Right lobe of liver (tissue), 6 donors: ENCODE measurements around the gene ITGA5. TPM values are rescaled to one million over a fixed set of nuclear protein-coding genes. Genes with fewer than 3 reads are reported as not detected.

Experiments used
- ATAC-seq, 4 donors: fragments of 200-7000 bp; cut with Tn5 transposase; one replicate each; pipeline ENCODE4 v1.9.1; 2020; ENCODE audit warnings: mild to moderate bottlenecking in 4 of 4, moderate library complexity in 4 of 4
- DNase-seq, 3 donors: peaks; one replicate each; pipeline ENCODE4 v3.0.0-alpha.2; 2020
- H3K27ac ChIP-seq, 3 donors: fragments of 200-600 bp; one replicate each; pipeline ENCODE4 v1.8.0; 2022
- H3K27me3 ChIP-seq, 2 donors: fragments of 200-600 bp; one replicate each; pipeline ENCODE4 v1.8.0; 2022
- H3K36me3 ChIP-seq, 4 donors: fragments of 200-600 bp; sonication (generic) in 1 of 4; one replicate each; pipeline versions ENCODE4 v1.5.1 to v1.8.0; 2017 to 2022; ENCODE audit warnings: control low read depth in 1 of 4
- H3K4me1 ChIP-seq, 4 donors: fragments of 200-600 bp; sonication (generic) in 1 of 4; one replicate each; pipeline versions ENCODE4 v1.5.1 to v1.8.0; 2017 to 2022; ENCODE audit warnings: control low read depth in 1 of 4
- H3K4me3 ChIP-seq, 3 donors: fragments of 200-600 bp; one replicate each; pipeline ENCODE4 v1.8.0; 2022
- H3K9me3 ChIP-seq, 4 donors: fragments of 200-600 bp; sonication (generic) in 1 of 4; one replicate each; pipeline versions ENCODE4 v1.5.1 to v1.8.0; 2017 to 2022; ENCODE audit warnings: control low read depth in 1 of 4
- CTCF ChIP-seq, 4 donors: fragments of 200-600 bp in 3 of 4; fragments of 450-650 bp in 1 of 4; IDR thresholded peaks; one replicate each; pipeline versions ENCODE4 v1.5.1 to v1.8.0; 2016 to 2022; ENCODE audit warnings: antibody characterized with exemption in 4 of 4, mild to moderate bottlenecking in 2 of 4
- POLR2A ChIP-seq: fragments of 450-650 bp; IDR thresholded peaks from one replicate; pipeline ENCODE4 v1.6.1; 2017; ENCODE audit warnings: antibody characterized with exemption, mild to moderate bottlenecking
- WGBS: methylation state at CpG from one replicate; pipeline ENCODE4 v1.1.6; 2018; ENCODE audit warnings: low coverage, low lambda C conversion rate; ENCODE audit not compliant: insufficient coverage; ENCODE audit errors: missing lambda C conversion rate; 5-methylcytosine and 5-hydroxymethylcytosine counted together
- intact Hi-C, 2 donors: fragments of 100-400 bp; cut with DNase I; formaldehyde crosslinking; loops; one replicate each; pipeline versions ENCODE4 v1.11.2 to v1.14.1; 2022
- total RNA-seq, 6 experiments: library from RNA; depleted of rRNA in 2 of 6; stranded (reverse); fragments of >200 nt in 2 of 6; fragmentation: NEBNext Ultra II Directional in 3 of 6; extraction: Animal tissue kit (Norgen Biotek cat#: 25700) in 3 of 6; gene quantifications; one replicate each; pipeline versions ENCODE4 v1.1.0 to v1.2.4, GENCODE V29; 2016 to 2023
- donor health status: DM: no; HTN: yes; CAD: no.
- donor health status: DM: no; HTN: no; CAD: no.
- donor health status: DM: no; HTN: no; CAD: no.
- donor health status: DM: no; HTN: yes; CAD: no.
- donor health status: DM: no; HTN: yes; CAD: no.

Gene ITGA5
- total RNA-seq, 6 experiments from 2014 or later = 31.2 to 75.6 (median 35.5) TPM

DNA sequence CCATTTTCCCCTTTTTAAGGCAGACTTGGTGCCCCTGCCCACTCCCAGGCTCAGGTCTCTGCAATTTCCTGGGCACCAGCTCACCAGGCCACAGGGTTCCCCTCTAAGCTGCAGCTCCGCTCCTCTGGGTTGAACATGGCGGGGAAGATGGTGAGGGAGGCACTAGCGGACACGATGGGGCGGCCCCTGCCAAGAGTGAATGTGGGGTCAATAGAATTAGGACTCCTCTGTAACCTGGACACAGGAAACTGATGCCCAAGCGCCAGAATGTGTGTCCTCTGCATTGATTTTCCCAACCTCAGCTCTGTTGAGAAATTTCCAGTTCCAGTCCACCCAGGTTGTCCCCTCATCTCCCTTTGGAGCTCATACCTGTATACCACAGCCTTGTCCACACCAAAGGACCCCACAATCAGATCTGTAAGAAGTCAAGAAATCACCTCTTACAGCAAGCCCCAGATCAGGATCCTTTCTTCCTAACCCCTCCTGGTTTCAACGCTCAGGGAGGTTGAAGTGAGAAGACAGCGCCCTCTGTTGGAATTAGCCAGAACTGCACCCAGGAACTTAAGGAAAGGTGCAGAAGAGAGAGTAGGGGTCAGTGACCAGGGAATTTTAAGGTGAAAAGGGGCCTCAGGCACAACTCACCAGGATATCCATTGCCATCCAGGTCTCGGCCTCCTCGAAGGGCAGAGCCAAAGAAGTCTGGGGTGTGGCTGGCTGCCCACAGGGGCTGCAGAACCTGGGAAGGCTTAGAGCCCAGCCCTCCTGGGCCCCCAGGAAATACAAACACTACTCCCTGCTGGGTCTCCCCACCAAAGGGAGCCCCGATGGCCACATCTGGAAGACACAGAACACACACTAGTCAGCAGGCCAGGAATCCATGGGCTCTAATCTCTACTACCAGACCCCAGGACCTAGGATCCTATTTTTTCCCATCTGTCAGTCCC is 14.7 kb downstream of the ITGA5 start:
- DNase-seq = no peak

GRCh38 chr12:54401119-54401518 is 17.9 kb downstream of the ITGA5 start:
- no peak for TF ChIP-seq CTCF (IDR thresholded peaks at IDR 0.05)
- no peak for TF ChIP-seq POLR2A
- ATAC-seq = no peak
- whole genome bisulfite sequencing = 90% methylated on average over 2 of the region's 2 CpGs
- no peaks in the 10 kb centered on the region for H3K4me1 ChIP-seq
- no peaks in the 10 kb centered on the region for H3K27me3 ChIP-seq
- DNase-seq = no peak
- no peak overlapping the region for H3K27ac ChIP-seq
- no peaks in the 10 kb centered on the region for H3K9me3 ChIP-seq
- peaks cover 27 to 98% (median 60%) of the 10 kb centered on the region in 4 donors for H3K36me3 ChIP-seq
- intact Hi-C loops = loop anchor here in 1 of 2 donors (5.0 kb wide), 1 partner anchor 36 kb away; no protein-coding TSS in a partner anchor
- H3K4me3 ChIP-seq = no peak overlapping the region

More for the DNA sequence above, 14.7 kb downstream of the ITGA5 start:
- ATAC-seq = peak; percentile 26 to 64 (median 47)
- H3K9me3 ChIP-seq = no peaks in the 10 kb centered on the region
- H3K36me3 ChIP-seq = peaks cover 10 to 96% (median 52%) of the 10 kb centered on the region in 4 donors
- H3K4me1 ChIP-seq = no peaks in the 10 kb centered on the region
- no peak overlapping the region for H3K27ac ChIP-seq
- 15% methylated on average over 6 of the region's 11 CpGs for WGBS
- no peaks in the 10 kb centered on the region for H3K27me3 ChIP-seq
- no peak overlapping the region for H3K4me3 ChIP-seq
- intact Hi-C loops = loop anchor here in 1 of 2 donors (5.0 kb wide), 1 partner anchor 33 kb away; no protein-coding TSS in a partner anchor
- peak; percentile 88 to 92 (median 91) for TF ChIP-seq CTCF (IDR thresholded peaks at IDR 0.05)
- no peak for TF ChIP-seq POLR2A

- peaks cover 28 to 96% (median 63%) of the 10 kb centered on the region in 4 donors for H3K36me3 ChIP-seq
- TF ChIP-seq POLR2A = no peak
- peak; percentile 98 for TF ChIP-seq CTCF (IDR thresholded peaks at IDR 0.05)
- H3K27me3 ChIP-seq = no peaks in the 10 kb centered on the region
- no peak overlapping the region for H3K27ac ChIP-seq
- no peaks in the 10 kb centered on the region for H3K4me1 ChIP-seq
- intact Hi-C loops = loop anchor here in 1 of 2 donors (5.0 kb wide), 1 partner anchor 43 kb away; no protein-coding TSS in a partner anchor
- H3K9me3 ChIP-seq = no peaks in the 10 kb centered on the region
- WGBS = 61% methylated on average over 5 of the region's 8 CpGs
- DNase-seq (peak; percentile 78 to 88 (median 85)), ATAC-seq (peak; percentile 86 to 93 (median 90))
- H3K4me3 ChIP-seq = no peak overlapping the region
These were observed 19.9 kb downstream of the ITGA5 start for GRCh38 chr12:54398995-54399793.

GRCh38 chr12:54398218-54398617 is 20.8 kb downstream of the ITGA5 start:
- intact Hi-C loops = loop anchor here in 1 of 2 donors (5.0 kb wide), 1 partner anchor 44 kb away; no protein-coding TSS in a partner anchor
- 83% methylated on average over 1 of the region's 2 CpGs for WGBS
- TF ChIP-seq POLR2A = no peak
- TF ChIP-seq CTCF (IDR thresholded peaks at IDR 0.05) = no peak
- DNase-seq (no peak), ATAC-seq (no peak)
- no peak overlapping the region for H3K4me3 ChIP-seq
- H3K36me3 ChIP-seq = peaks cover 26 to 86% (median 56%) of the 10 kb centered on the region in 4 donors
- no peak overlapping the region for H3K27ac ChIP-seq
- H3K9me3 ChIP-seq = no peaks in the 10 kb centered on the region
- H3K4me1 ChIP-seq = no peaks in the 10 kb centered on the region
- H3K27me3 ChIP-seq = no peaks in the 10 kb centered on the region
